ENCODE results near the gene MMEL1. TPM values are rescaled to one million over a fixed set of nuclear protein-coding genes. Genes with fewer than 3 reads are reported as not detected.

The MMEL1 gene
- total RNA-seq, 1 experiment from 2014 or later, result not detected

DNA sequence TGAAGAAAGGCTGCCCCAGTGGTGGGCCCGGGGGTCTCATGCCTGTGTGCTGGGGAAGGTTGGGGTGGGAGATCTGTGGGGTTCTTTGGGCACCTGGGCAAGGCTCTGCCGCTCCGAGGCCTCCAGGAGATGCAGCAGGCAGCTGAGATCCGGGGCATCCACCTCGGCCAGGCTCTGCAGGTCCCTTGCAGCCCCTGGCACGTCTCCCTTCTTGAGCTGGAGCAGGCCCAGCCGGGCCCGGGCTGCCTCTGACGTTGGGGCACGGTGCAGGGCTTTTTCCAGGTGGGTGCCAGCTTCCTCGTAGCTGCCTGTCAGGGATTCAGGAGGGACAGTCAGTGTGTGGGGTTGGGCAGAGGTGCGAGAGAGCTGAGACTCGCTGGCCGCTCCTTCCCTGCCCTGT is 11.4 kb upstream of the MMEL1 start (continued):
- TF ChIP-seq, protein P1, sequence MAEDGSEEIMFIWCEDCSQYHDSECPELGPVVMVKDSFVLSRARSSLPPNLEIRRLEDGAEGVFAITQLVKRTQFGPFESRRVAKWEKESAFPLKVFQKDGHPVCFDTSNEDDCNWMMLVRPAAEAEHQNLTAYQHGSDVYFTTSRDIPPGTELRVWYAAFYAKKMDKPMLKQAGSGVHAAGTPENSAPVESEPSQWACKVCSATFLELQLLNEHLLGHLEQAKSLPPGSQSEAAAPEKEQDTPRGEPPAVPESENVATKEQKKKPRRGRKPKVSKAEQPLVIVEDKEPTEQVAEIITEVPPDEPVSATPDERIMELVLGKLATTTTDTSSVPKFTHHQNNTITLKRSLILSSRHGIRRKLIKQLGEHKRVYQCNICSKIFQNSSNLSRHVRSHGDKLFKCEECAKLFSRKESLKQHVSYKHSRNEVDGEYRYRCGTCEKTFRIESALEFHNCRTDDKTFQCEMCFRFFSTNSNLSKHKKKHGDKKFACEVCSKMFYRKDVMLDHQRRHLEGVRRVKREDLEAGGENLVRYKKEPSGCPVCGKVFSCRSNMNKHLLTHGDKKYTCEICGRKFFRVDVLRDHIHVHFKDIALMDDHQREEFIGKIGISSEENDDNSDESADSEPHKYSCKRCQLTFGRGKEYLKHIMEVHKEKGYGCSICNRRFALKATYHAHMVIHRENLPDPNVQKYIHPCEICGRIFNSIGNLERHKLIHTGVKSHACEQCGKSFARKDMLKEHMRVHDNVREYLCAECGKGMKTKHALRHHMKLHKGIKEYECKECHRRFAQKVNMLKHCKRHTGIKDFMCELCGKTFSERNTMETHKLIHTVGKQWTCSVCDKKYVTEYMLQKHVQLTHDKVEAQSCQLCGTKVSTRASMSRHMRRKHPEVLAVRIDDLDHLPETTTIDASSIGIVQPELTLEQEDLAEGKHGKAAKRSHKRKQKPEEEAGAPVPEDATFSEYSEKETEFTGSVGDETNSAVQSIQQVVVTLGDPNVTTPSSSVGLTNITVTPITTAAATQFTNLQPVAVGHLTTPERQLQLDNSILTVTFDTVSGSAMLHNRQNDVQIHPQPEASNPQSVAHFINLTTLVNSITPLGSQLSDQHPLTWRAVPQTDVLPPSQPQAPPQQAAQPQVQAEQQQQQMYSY (CRISPR knock-in tag; IDR thresholded peaks at IDR 0.05), result no peak
- TF ChIP-seq NR2C2 (CRISPR knock-in tag; IDR thresholded peaks at IDR 0.05), result no peak
- TF ChIP-seq, protein P2, sequence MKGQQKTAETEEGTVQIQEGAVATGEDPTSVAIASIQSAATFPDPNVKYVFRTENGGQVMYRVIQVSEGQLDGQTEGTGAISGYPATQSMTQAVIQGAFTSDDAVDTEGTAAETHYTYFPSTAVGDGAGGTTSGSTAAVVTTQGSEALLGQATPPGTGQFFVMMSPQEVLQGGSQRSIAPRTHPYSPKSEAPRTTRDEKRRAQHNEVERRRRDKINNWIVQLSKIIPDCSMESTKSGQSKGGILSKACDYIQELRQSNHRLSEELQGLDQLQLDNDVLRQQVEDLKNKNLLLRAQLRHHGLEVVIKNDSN (CRISPR knock-in tag; IDR thresholded peaks at IDR 0.05), result no peak
- TF ChIP-seq FOXJ3 (CRISPR knock-in tag; IDR thresholded peaks at IDR 0.05; ENCODE audit: borderline replicate concordance), result no peak

DNA sequence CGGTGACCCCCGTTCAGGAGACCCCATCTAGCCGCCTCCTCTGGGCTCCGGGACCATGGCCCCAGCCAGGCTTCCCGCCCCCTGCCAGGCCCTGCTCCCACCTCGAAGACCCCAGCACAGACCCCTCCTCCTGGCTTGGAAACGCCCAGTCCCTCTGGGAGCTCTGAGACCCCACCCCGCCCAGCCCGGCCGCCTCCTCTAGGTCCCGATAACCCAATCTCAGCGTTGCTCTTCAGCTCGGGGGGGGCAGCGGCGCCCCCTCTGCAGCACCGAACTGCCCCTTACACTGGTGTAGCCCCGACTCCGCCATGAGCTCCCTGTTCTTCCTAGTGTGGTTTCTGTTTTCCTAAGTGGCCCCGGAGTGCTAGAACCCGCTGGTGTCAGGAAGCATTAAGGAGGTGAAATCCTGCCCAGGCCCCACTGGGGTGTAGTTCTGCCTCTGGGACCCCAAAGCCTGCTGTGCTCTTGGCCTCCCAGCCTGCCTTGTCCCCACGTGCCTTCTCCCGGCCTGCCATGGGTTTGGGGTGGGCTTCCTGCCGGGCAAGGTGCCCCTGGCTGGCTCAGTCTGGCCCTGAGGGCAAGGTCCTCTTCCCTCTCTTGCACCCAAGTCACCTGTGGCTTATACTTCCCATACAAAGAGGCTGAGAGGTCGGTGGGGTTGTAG is 10.7 kb upstream of the MMEL1 start:
- H3K27me3 Mint-ChIP-seq (ENCODE audit: low read depth), result peaks cover 14% of the 10 kb centered on the region
- peak overlapping the region; percentile 63 for H3K4me3 Mint-ChIP-seq
- ChIA-PET POLR2A (no interaction called here), CTCF (interaction anchor here (0.8 to 1.1 kb wide), 2 partner anchors 114 to 444 kb away, joined by 3 to 4 read pairs; no protein-coding TSS in a partner anchor)
- peaks cover 28% of the 10 kb centered on the region for H3K9me3 Mint-ChIP-seq
- peaks cover 11% of the 10 kb centered on the region for H3K36me3 Mint-ChIP-seq
- H3K4me1 Mint-ChIP-seq, result no peaks in the 10 kb centered on the region; the same call in 1 of the 2 replicates
- H3K27ac Mint-ChIP-seq, result no peak overlapping the region
- peak; percentile 51 for ATAC-seq
- DNase-seq (ENCODE audit: low spot score), result no peak
- TF ChIP-seq, protein P3, sequence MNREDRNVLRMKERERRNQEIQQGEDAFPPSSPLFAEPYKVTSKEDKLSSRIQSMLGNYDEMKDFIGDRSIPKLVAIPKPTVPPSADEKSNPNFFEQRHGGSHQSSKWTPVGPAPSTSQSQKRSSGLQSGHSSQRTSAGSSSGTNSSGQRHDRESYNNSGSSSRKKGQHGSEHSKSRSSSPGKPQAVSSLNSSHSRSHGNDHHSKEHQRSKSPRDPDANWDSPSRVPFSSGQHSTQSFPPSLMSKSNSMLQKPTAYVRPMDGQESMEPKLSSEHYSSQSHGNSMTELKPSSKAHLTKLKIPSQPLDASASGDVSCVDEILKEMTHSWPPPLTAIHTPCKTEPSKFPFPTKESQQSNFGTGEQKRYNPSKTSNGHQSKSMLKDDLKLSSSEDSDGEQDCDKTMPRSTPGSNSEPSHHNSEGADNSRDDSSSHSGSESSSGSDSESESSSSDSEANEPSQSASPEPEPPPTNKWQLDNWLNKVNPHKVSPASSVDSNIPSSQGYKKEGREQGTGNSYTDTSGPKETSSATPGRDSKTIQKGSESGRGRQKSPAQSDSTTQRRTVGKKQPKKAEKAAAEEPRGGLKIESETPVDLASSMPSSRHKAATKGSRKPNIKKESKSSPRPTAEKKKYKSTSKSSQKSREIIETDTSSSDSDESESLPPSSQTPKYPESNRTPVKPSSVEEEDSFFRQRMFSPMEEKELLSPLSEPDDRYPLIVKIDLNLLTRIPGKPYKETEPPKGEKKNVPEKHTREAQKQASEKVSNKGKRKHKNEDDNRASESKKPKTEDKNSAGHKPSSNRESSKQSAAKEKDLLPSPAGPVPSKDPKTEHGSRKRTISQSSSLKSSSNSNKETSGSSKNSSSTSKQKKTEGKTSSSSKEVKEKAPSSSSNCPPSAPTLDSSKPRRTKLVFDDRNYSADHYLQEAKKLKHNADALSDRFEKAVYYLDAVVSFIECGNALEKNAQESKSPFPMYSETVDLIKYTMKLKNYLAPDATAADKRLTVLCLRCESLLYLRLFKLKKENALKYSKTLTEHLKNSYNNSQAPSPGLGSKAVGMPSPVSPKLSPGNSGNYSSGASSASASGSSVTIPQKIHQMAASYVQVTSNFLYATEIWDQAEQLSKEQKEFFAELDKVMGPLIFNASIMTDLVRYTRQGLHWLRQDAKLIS (CRISPR knock-in tag; IDR thresholded peaks at IDR 0.05; ENCODE audit: borderline replicate concordance), result no peak
- TF ChIP-seq FOXJ3 (CRISPR knock-in tag; IDR thresholded peaks at IDR 0.05; ENCODE audit: borderline replicate concordance) (no peak), TCF7 (CRISPR knock-in tag; IDR thresholded peaks at IDR 0.05; ENCODE audit: low read depth) (no peak), EMX1 (CRISPR knock-in tag; IDR thresholded peaks at IDR 0.05) (no peak), NFYB (CRISPR knock-in tag; conservative IDR thresholded peaks at IDR 0.05; ENCODE audit: low read depth) (no peak), IRF2 (CRISPR knock-in tag; IDR thresholded peaks at IDR 0.05; ENCODE audit: borderline replicate concordance, low read depth) (no peak), TEAD4 (CRISPR knock-in tag; IDR thresholded peaks at IDR 0.05) (no peak), GTF2I (CRISPR knock-in tag; conservative IDR thresholded peaks at IDR 0.05) (no peak), JUN (CRISPR knock-in tag; IDR thresholded peaks at IDR 0.05) (no peak)
- TF ChIP-seq, protein P2 (CRISPR knock-in tag; IDR thresholded peaks at IDR 0.05), result no peak
- TF ChIP-seq, protein P4, sequence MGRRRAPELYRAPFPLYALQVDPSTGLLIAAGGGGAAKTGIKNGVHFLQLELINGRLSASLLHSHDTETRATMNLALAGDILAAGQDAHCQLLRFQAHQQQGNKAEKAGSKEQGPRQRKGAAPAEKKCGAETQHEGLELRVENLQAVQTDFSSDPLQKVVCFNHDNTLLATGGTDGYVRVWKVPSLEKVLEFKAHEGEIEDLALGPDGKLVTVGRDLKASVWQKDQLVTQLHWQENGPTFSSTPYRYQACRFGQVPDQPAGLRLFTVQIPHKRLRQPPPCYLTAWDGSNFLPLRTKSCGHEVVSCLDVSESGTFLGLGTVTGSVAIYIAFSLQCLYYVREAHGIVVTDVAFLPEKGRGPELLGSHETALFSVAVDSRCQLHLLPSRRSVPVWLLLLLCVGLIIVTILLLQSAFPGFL (CRISPR knock-in tag; IDR thresholded peaks at IDR 0.05; ENCODE audit: borderline replicate concordance), result no peak
- TF ChIP-seq, protein P5, sequence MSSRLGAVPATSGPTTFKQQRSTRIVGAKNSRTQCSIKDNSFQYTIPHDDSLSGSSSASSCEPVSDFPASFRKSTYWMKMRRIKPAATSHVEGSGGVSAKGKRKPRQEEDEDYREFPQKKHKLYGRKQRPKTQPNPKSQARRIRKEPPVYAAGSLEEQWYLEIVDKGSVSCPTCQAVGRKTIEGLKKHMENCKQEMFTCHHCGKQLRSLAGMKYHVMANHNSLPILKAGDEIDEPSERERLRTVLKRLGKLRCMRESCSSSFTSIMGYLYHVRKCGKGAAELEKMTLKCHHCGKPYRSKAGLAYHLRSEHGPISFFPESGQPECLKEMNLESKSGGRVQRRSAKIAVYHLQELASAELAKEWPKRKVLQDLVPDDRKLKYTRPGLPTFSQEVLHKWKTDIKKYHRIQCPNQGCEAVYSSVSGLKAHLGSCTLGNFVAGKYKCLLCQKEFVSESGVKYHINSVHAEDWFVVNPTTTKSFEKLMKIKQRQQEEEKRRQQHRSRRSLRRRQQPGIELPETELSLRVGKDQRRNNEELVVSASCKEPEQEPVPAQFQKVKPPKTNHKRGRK (CRISPR knock-in tag; IDR thresholded peaks at IDR 0.05; ENCODE audit: borderline replicate concordance), result no peak
- TF ChIP-seq, protein P6, sequence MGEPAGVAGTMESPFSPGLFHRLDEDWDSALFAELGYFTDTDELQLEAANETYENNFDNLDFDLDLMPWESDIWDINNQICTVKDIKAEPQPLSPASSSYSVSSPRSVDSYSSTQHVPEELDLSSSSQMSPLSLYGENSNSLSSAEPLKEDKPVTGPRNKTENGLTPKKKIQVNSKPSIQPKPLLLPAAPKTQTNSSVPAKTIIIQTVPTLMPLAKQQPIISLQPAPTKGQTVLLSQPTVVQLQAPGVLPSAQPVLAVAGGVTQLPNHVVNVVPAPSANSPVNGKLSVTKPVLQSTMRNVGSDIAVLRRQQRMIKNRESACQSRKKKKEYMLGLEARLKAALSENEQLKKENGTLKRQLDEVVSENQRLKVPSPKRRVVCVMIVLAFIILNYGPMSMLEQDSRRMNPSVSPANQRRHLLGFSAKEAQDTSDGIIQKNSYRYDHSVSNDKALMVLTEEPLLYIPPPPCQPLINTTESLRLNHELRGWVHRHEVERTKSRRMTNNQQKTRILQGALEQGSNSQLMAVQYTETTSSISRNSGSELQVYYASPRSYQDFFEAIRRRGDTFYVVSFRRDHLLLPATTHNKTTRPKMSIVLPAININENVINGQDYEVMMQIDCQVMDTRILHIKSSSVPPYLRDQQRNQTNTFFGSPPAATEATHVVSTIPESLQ (CRISPR knock-in tag; IDR thresholded peaks at IDR 0.05), result no peak
- TF ChIP-seq, protein P1 (CRISPR knock-in tag; IDR thresholded peaks at IDR 0.05), result no peak
